Cardiac muscle cell (in vitro differentiated cells and primary cell): Measurements from ENCODE around the gene LSM14A. TPM values are rescaled to one million over a fixed set of nuclear protein-coding genes. Genes with fewer than 3 reads are reported as not detected.

ENCODE experiments used
- DNase-seq, 2 donors: peaks; one replicate each; pipeline versions ENCODE4 v3.0.0 to v3.0.0-alpha.2; 2010 to 2017; ENCODE audit warnings: low read depth in 1 of 2, low spot score in 1 of 2
- H3K27ac ChIP-seq: fragments of 200-600 bp; sonication (generic); 2 replicates; pipeline ENCODE4 v1.5.1; 2016
- H3K27me3 ChIP-seq: fragments of 200-600 bp; sonication (generic); 2 replicates; pipeline ENCODE4 v1.6.0; 2016; ENCODE audit warnings: control low read depth
- H3K36me3 ChIP-seq: fragments of 200-600 bp; sonication (generic); 2 replicates; pipeline ENCODE4 v1.5.1; 2016; ENCODE audit warnings: control low read depth
- H3K4me1 ChIP-seq: fragments of 200-600 bp; sonication (generic); 2 replicates; pipeline ENCODE4 v1.8.1; 2017; ENCODE audit warnings: low read depth, mild to moderate bottlenecking, mixed run types
- H3K4me3 ChIP-seq: fragments of 200-600 bp; sonication (generic); 2 replicates; pipeline ENCODE4 v1.5.1; 2016; ENCODE audit warnings: mild to moderate bottlenecking
- H3K9me3 ChIP-seq: fragments of 200-600 bp; sonication (generic); 2 replicates; pipeline ENCODE4 v1.5.1; 2017; ENCODE audit warnings: low read depth, mild to moderate bottlenecking, control low read depth
- CTCF ChIP-seq: IDR thresholded peaks from 2 replicates; pipeline ENCODE4 v1.5.1; 2012; ENCODE audit warnings: low read depth, mild to moderate bottlenecking, low read length
- polyA plus RNA-seq: library from polyadenylated mRNA; unstranded; fragments of >200 nt; fragmentation: Nextera tagmentation; extraction: Ambion mirVana; gene quantifications from 2 replicates; pipeline ENCODE4 v1.2.1, GENCODE V29; 2016
- total RNA-seq: library from RNA; depleted of rRNA; stranded (reverse); fragments of >200 nt; gene quantifications from 2 replicates; pipeline ENCODE4 v1.2.3, GENCODE V29; 2016

The LSM14A gene
- total and polyA plus RNA-seq, 2 experiments from 2014 or later: 88.5 to 203 TPM

DNA sequence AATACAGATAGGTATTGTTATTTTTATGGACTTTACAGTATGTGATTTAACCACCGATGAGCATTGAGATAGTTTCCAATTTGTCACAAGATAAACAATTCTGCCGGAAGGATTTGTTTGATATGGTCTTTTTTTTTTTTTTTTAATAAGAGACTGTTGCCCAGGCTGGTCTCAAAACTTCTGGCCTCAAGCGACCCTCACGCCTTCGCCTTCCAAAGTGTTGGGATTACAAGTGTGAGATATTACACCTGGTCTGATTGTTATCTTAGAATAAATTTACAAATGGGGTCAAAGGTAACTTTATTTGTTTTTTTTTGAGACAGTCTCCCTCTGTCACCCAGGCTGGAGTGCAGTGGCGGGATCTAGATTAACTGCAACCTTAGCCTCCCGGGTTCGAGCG, 83.2 kb downstream of the LSM14A start:
- Histone ChIP-seq H3K4me1 (peaks cover 7% of the 10 kb centered on the region), H3K4me3 (peak overlapping the region; percentile 71), H3K27me3 (no peaks in the 10 kb centered on the region), H3K27ac (peak overlapping the region; percentile 92), H3K36me3 (no peaks in the 10 kb centered on the region), H3K9me3 (no peaks in the 10 kb centered on the region)
- no peak for DNase-seq
- no peak for TF ChIP-seq CTCF

- H3K36me3 ChIP-seq: no peaks in the 10 kb centered on the region
- TF ChIP-seq CTCF: no peak
- peaks cover 22% of the 10 kb centered on the region for H3K4me1 ChIP-seq
- H3K27me3 ChIP-seq: no peaks in the 10 kb centered on the region
- no peak for DNase-seq
- H3K27ac ChIP-seq: no peak overlapping the region
- no peaks in the 10 kb centered on the region for H3K9me3 ChIP-seq
- H3K4me3 ChIP-seq: no peak overlapping the region
These were observed 84.7 kb downstream of the LSM14A start for GRCh38 chr19:34256835-34257558.

- peaks cover 22% of the 10 kb centered on the region for H3K4me1 ChIP-seq
- H3K27ac ChIP-seq: no peak overlapping the region
- H3K4me3 ChIP-seq: no peak overlapping the region
- DNase-seq: no peak
- no peaks in the 10 kb centered on the region for H3K36me3 ChIP-seq
- H3K27me3 ChIP-seq: no peaks in the 10 kb centered on the region
- H3K9me3 ChIP-seq: no peaks in the 10 kb centered on the region
- no peak for TF ChIP-seq CTCF
These were observed 85.2 kb downstream of the LSM14A start for GRCh38 chr19:34257559-34257924.

- no peak overlapping the region for H3K4me3 ChIP-seq
- no peak for TF ChIP-seq CTCF
- H3K27me3 ChIP-seq: no peaks in the 10 kb centered on the region
- no peaks in the 10 kb centered on the region for H3K36me3 ChIP-seq
- no peak for DNase-seq
- no peaks in the 10 kb centered on the region for H3K9me3 ChIP-seq
- H3K27ac ChIP-seq: no peak overlapping the region
- H3K4me1 ChIP-seq: peaks cover 22% of the 10 kb centered on the region
These were observed 87.2 kb downstream of the LSM14A start for GRCh38 chr19:34259367-34260095.

DNA sequence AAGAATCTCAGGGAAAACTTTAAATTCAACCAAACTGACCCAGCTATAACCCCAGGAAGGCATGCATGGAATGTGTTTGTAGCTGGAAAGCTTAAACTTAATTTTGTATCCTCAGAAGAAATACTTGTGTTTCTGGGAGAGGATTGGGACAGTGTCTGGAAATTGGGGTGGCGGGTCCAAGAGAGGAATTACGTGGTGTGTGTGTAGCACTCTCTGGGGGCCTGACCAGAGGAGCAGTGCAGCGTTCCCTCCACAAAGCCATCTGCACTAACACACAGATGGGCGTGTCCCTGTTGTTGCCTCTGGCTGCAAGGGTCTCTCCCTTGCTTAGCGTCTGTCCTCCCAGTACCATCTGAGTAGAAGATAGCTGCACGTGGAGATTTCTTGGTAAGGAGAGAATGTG, 88.5 kb downstream of the LSM14A start:
- no peak for TF ChIP-seq CTCF
- Histone ChIP-seq H3K4me3 (no peak overlapping the region), H3K9me3 (no peaks in the 10 kb centered on the region), H3K27ac (peak overlapping the region; percentile 82), H3K27me3 (no peaks in the 10 kb centered on the region), H3K36me3 (no peaks in the 10 kb centered on the region), H3K4me1 (peaks cover 17% of the 10 kb centered on the region)
- DNase-seq: peak; percentile 22 to 62
